Measurements from ENCODE around the gene HMCN2. TPM values are rescaled to one million over a fixed set of nuclear protein-coding genes. Genes with fewer than 3 reads are reported as not detected.

The HMCN2 gene
- total and polyA plus RNA-seq, 2 of the 4 experiments (the other 2 are of a cell fraction) = 0.02 TPM; not detected in 1

DNA sequence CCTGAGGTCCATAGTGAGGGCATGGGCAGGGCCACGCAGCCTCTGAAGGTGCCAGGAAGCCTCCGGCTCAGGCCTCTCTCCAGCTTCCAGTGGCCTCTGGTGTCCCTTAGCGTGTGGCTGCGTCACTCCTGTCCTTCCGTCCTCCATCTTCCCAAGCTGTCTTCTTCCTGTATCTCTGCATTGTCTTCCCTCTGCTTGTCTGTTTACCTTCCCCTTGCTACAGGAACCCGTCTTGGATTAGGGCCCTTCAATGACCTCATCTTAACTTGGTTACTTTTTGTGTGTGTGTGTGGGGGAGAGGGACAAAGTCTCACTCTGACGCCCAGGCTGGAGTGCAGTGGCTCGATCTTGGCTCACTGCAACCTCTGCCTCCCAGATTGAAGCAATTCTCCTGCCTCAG is 193.6 kb downstream of the HMCN2 start:
- Histone ChIP-seq H2AK5ac (ENCODE audit: low read depth, low read length) (peak overlapping the region; percentile 9; the same call in 1 of the 2 replicates), H3K27ac (ENCODE audit: insufficient read depth, low read length) (no peak overlapping the region), H2BK15ac (ENCODE audit: low read depth, low read length) (no peak overlapping the region), H4K5ac (ENCODE audit: low read depth, low read length) (no peak overlapping the region), H2BK120ac (ENCODE audit: low read depth, low read length) (no peak overlapping the region), H3K36me3 (ENCODE audit: control insufficient read depth, insufficient read depth, low read length) (no peaks in the 10 kb centered on the region), H2AFZ (replicated peaks; ENCODE audit: low read length, poor library complexity) (no peak overlapping the region), H2AK9ac (replicated peaks; ENCODE audit: low read depth, low read length, poor library complexity) (no peak overlapping the region), H4K91ac (ENCODE audit: insufficient read depth, low read depth, low read length) (no peak overlapping the region), H4K20me1 (ENCODE audit: insufficient read depth, low read length) (peaks cover 8% of the 10 kb centered on the region), H3K27me3 (ENCODE audit: control insufficient read depth, insufficient read depth, low read length) (peaks cover 9% of the 10 kb centered on the region), H3K4ac (ENCODE audit: low read depth, low read length) (no peak overlapping the region), H3K9me3 (ENCODE audit: control insufficient read depth, insufficient read depth, low read length) (no peaks in the 10 kb centered on the region), H3K9me1 (ENCODE audit: insufficient read depth, low read length) (no peaks in the 10 kb centered on the region), H3K4me2 (ENCODE audit: low read depth, low read length) (no peak overlapping the region), H4K8ac (ENCODE audit: low read depth in 2 of 2, low read length in 2 of 2) (no peak overlapping the region), H3K9ac (ENCODE audit: low read depth, low read length) (no peak overlapping the region), H3K23ac (ENCODE audit: low read depth, low read length) (no peak overlapping the region), H3K79me1 (ENCODE audit: low read depth in 1 of 2, low read length in 2 of 2) (no peaks in the 10 kb centered on the region), H3K14ac (replicated peaks; ENCODE audit: low read depth, low read length) (no peak overlapping the region), H3K56ac (ENCODE audit: extremely low read depth, insufficient read depth, low read length) (no peak overlapping the region), H3K4me3 (ENCODE audit: insufficient read depth, low read depth, low read length) (no peak overlapping the region), H3K18ac (ENCODE audit: low read depth, low read length) (no peak overlapping the region), H2BK5ac (ENCODE audit: low read depth, low read length, poor library complexity, severe bottlenecking) (no peak overlapping the region), H2BK20ac (ENCODE audit: low read depth, low read length) (no peak overlapping the region), H3K4me1 (ENCODE audit: control insufficient read depth, insufficient read depth, low read length) (no peaks in the 10 kb centered on the region)
- no peak for TF ChIP-seq RCOR1 (IDR thresholded peaks at IDR 0.05; ENCODE audit: insufficient replicate concordance, low read length)
- TF ChIP-seq MXI1 (IDR thresholded peaks at IDR 0.05; ENCODE audit: borderline replicate concordance, low read depth, low read length) = no peak
- no peak for TF ChIP-seq NFE2L2 (IDR thresholded peaks at IDR 0.05; ENCODE audit: low read depth, low read length)
- TF ChIP-seq BHLHE40 (IDR thresholded peaks at IDR 0.05; ENCODE audit: low read depth, low read length) = no peak
- no peak for TF ChIP-seq CHD1 (IDR thresholded peaks at IDR 0.05; ENCODE audit: low read depth, low read length)
- no peak for TF ChIP-seq RFX5 (IDR thresholded peaks at IDR 0.05; ENCODE audit: low read depth, low read length)
- TF ChIP-seq, protein P1, sequence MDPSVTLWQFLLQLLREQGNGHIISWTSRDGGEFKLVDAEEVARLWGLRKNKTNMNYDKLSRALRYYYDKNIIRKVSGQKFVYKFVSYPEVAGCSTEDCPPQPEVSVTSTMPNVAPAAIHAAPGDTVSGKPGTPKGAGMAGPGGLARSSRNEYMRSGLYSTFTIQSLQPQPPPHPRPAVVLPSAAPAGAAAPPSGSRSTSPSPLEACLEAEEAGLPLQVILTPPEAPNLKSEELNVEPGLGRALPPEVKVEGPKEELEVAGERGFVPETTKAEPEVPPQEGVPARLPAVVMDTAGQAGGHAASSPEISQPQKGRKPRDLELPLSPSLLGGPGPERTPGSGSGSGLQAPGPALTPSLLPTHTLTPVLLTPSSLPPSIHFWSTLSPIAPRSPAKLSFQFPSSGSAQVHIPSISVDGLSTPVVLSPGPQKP (IDR thresholded peaks at IDR 0.05; ENCODE audit: borderline replicate concordance, low read depth, low read length) = no peak
- TF ChIP-seq FOS (IDR thresholded peaks at IDR 0.05; ENCODE audit: low read depth, low read length) = no peak
- no peak for TF ChIP-seq MAZ (IDR thresholded peaks at IDR 0.05; ENCODE audit: borderline replicate concordance, low read depth, low read length)
- TF ChIP-seq SMC3 (IDR thresholded peaks at IDR 0.05; ENCODE audit: low read depth, low read length) = no peak
- TF ChIP-seq POLR2A (IDR thresholded peaks at IDR 0.05; ENCODE audit: low read depth, low read length) = no peak
- intact Hi-C loops (cut with micrococcal nuclease) = no loop called here
- no TSS peak for BruUV-seq (replicated peaks)
- WGBS, 2 experiments (ENCODE audit: extremely low coverage in 2 of 2, insufficient read length in 1 of 2) = 100% methylated on average over 1 of the region's 8 CpGs; no CpG with 5 or more reads in 1 of the 2 experiments
- dilution Hi-C loops (cut with HindIII; ENCODE audit: low sequenced_read_pairs, unreplicated experiment) = no loop called here
- ATAC-seq (ENCODE audit: low read depth) (no peak), DNase-seq (peak; percentile 39)
- in situ Hi-C loops (cut with MboI; ENCODE audit: low sequenced_read_pairs) = no loop called here
- ChIA-PET POLR2A (ENCODE audit: unreplicated experiment) (no interaction called here), CTCF (no interaction called here)
